Endothelial cell (in vitro differentiated cells): ENCODE measurements around the gene SAMD8. TPM values are rescaled to one million over a fixed set of nuclear protein-coding genes. Genes with fewer than 3 reads are reported as not detected.

Experiments used
- DNase-seq: peaks from one replicate; pipeline ENCODE4 v3.0.0; 2021; ENCODE audit warnings: low spot score
- H3K27ac Mint-ChIP-seq: one replicate; pipeline ENCODE4 v1.8.0; 2021; ENCODE audit warnings: mixed read lengths, inconsistent platforms; ENCODE audit not compliant: unreplicated experiment
- H3K27me3 Mint-ChIP-seq: one replicate; pipeline ENCODE4 v1.8.0; 2021; ENCODE audit warnings: mild to moderate bottlenecking, moderate library complexity, mixed read lengths, inconsistent platforms; ENCODE audit not compliant: unreplicated experiment
- H3K36me3 Mint-ChIP-seq: one replicate; pipeline ENCODE4 v1.8.0; 2021; ENCODE audit warnings: mild to moderate bottlenecking, low read depth, mixed read lengths, inconsistent platforms; ENCODE audit not compliant: unreplicated experiment
- H3K4me1 Mint-ChIP-seq: one replicate; pipeline ENCODE4 v1.8.0; 2021; ENCODE audit warnings: mild to moderate bottlenecking, mixed read lengths, inconsistent platforms; ENCODE audit not compliant: unreplicated experiment
- H3K4me3 Mint-ChIP-seq: one replicate; pipeline ENCODE4 v1.8.0; 2021; ENCODE audit warnings: mild to moderate bottlenecking, mixed read lengths, inconsistent platforms; ENCODE audit not compliant: unreplicated experiment
- H3K9me3 Mint-ChIP-seq: one replicate; pipeline ENCODE4 v1.8.0; 2021; ENCODE audit warnings: mixed read lengths, inconsistent platforms; ENCODE audit not compliant: unreplicated experiment
- total RNA-seq: library from RNA; stranded (reverse); fragmentation: NEBNext Ultra II Directional; extraction: Animal tissue kit (Norgen Biotek cat#: 25700); gene quantifications from one replicate; pipeline ENCODE4 v1.2.1, GENCODE V29; 2021; ENCODE audit not compliant: unreplicated experiment
- TF ChIP-seq, protein P1 (sequence below): fragments of 200-600 bp; sonication (generic); IDR thresholded peaks from one replicate; pipeline ENCODE4 v1.5.0; 2021; ENCODE audit warnings: antibody characterized with exemption; ENCODE audit not compliant: unreplicated experiment

The SAMD8 gene
- total RNA-seq, 1 donor from 2014 or later = 29.0 TPM

DNA sequence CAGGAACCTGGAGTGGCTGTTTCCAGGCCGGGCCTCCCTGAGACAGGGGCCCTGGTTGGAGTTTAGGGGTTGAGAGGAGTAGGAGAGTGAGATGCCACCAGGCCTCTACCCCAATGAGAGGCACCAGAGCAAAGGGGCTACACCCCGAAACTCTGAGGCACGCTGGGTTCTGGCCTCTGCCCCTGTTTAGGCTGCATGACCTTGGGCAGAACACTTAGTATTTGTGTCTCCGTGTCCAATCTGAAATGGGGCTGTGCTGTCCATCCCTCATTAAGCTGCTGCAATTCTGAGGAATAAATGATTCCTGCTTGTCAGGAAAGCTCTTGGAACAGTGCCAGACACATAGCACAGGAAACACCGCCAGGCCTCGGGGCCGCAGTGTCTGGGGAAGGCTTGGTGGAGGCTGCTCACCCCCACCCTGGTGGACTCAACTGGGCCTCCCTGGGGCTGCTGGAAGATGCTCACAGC is 40.5 kb upstream of the SAMD8 start:
- Mint-ChIP-seq H3K4me1 (peaks cover 9% of the 10 kb centered on the region), H3K4me3 (no peak overlapping the region), H3K27me3 (peaks cover 6% of the 10 kb centered on the region), H3K36me3 (no peaks in the 10 kb centered on the region), H3K9me3 (no peaks in the 10 kb centered on the region), H3K27ac (no peak overlapping the region)
- DNase-seq = no peak
- TF ChIP-seq, protein P1, sequence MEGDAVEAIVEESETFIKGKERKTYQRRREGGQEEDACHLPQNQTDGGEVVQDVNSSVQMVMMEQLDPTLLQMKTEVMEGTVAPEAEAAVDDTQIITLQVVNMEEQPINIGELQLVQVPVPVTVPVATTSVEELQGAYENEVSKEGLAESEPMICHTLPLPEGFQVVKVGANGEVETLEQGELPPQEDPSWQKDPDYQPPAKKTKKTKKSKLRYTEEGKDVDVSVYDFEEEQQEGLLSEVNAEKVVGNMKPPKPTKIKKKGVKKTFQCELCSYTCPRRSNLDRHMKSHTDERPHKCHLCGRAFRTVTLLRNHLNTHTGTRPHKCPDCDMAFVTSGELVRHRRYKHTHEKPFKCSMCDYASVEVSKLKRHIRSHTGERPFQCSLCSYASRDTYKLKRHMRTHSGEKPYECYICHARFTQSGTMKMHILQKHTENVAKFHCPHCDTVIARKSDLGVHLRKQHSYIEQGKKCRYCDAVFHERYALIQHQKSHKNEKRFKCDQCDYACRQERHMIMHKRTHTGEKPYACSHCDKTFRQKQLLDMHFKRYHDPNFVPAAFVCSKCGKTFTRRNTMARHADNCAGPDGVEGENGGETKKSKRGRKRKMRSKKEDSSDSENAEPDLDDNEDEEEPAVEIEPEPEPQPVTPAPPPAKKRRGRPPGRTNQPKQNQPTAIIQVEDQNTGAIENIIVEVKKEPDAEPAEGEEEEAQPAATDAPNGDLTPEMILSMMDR = no peak

DNA sequence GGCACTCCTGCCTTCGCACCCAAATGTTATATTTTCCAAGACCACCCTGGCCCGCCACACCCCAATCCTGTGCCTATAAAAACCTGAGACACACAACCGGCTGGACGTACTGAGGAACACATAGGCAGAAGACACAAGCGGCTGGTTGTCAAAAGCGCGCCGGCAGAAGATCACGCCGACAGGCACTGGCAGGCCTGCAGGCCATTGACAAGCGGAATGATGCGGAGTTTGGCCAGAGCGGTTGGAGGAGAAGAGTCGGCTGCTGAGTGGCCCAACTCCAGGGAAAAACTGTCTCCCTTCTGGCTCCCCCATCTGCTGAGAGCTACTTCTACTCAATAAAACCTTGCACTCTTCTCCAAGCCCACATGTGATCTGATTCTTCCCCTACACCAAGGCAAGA is 39.7 kb upstream of the SAMD8 start:
- TF ChIP-seq, protein P1 = no peak
- no peak for DNase-seq
- no peak overlapping the region for H3K4me3 Mint-ChIP-seq
- peaks cover 6% of the 10 kb centered on the region for H3K27me3 Mint-ChIP-seq
- H3K27ac Mint-ChIP-seq = no peak overlapping the region
- H3K9me3 Mint-ChIP-seq = no peaks in the 10 kb centered on the region
- H3K4me1 Mint-ChIP-seq = peaks cover 9% of the 10 kb centered on the region
- H3K36me3 Mint-ChIP-seq = no peaks in the 10 kb centered on the region

DNA sequence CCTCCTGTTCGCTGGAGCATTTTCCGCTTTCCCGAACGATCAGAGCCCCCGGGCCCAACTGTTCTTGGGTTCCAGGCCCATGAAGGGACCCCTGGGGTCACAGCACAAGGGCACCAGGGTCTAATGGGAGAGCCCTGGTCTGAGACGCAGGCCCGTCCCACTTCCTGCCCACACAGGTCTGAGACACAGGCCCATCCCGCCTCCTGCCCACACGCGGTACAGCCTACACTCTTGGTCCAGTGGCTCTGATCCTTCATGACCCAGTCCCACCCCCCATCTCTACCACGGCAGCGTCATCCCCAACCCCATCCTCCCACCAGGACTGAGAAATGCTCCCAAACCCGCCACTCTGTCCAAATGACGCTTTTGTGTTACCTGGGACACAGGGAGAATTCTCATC is 38.7 kb upstream of the SAMD8 start:
- TF ChIP-seq, protein P1 = no peak
- Mint-ChIP-seq H3K4me3 (no peak overlapping the region), H3K36me3 (no peaks in the 10 kb centered on the region), H3K27ac (no peak overlapping the region), H3K27me3 (peaks cover 4% of the 10 kb centered on the region), H3K4me1 (peaks cover 9% of the 10 kb centered on the region), H3K9me3 (no peaks in the 10 kb centered on the region)
- DNase-seq = no peak

DNA sequence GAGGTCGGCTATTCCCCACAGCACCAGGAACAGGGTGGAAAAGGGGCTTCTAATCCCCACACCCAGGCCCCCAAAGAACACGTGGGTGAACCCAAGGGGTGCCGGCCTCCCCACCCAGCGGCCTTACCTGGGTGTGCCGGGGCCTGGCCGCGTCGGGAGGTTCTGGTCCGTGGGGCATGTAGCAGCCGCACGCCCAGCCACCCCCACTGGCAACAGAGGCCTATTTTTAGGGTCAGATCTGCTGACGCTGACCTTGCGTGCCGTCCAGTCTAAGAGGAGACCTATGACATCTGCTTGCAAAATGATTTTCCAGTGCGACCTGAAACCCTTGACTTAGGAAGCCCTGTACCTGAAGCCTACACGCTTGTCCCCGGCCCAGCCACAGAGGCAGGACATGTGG is 38.0 kb upstream of the SAMD8 start:
- Mint-ChIP-seq H3K27ac (no peak overlapping the region), H3K4me1 (peaks cover 9% of the 10 kb centered on the region), H3K4me3 (no peak overlapping the region), H3K36me3 (no peaks in the 10 kb centered on the region), H3K9me3 (no peaks in the 10 kb centered on the region), H3K27me3 (peaks cover 4% of the 10 kb centered on the region)
- DNase-seq = no peak
- TF ChIP-seq, protein P1 = no peak

- Mint-ChIP-seq H3K4me1 (peaks cover 11% of the 10 kb centered on the region), H3K36me3 (no peaks in the 10 kb centered on the region), H3K4me3 (no peak overlapping the region), H3K9me3 (no peaks in the 10 kb centered on the region), H3K27me3 (peaks cover 4% of the 10 kb centered on the region), H3K27ac (no peak overlapping the region)
- TF ChIP-seq, protein P1 = no peak
- DNase-seq = no peak
Measured at GRCh38 chr10:75074711-75075445, 36.6 kb upstream of the SAMD8 start.
